ENCODE data around the gene TRAF3IP1.
"Not testable (repeated sequence)": the region's sequence is repeated elsewhere in the genome, so short reads cannot be mapped to it uniquely, and the experiment has no call there.

TRAF3IP1 gene

GRCh38 chr2:238405217-238405555 lies 84.9 kb downstream of the TRAF3IP1 start:
- not testable (repeated sequence) for DNase-seq

GRCh38 chr2:238406221-238406997 lies 86.1 kb downstream of the TRAF3IP1 start:
- no peak for DNase-seq

GRCh38 chr2:238406998-238407285 lies 86.6 kb downstream of the TRAF3IP1 start:
- no peak for DNase-seq

GRCh38 chr2:238407566-238407965 lies 87.2 kb downstream of the TRAF3IP1 start:
- no peak for DNase-seq

- no peak for DNase-seq
These were observed 88.5 kb downstream of the TRAF3IP1 start for GRCh38 chr2:238408615-238409340.

GRCh38 chr2:238409341-238410199 lies 89.3 kb downstream of the TRAF3IP1 start:
- peak in 1 of 58 donors; percentile 5 for DNase-seq

GRCh38 chr2:238412067-238412767 lies 91.9 kb downstream of the TRAF3IP1 start:
- no peak for DNase-seq

GRCh38 chr2:238413368-238413767 lies 93.0 kb downstream of the TRAF3IP1 start:
- DNase-seq, result no peak

GRCh38 chr2:238415036-238415764 lies 94.9 kb downstream of the TRAF3IP1 start:
- DNase-seq, result no peak

- DNase-seq, result no peak
These were observed 95.6 kb downstream of the TRAF3IP1 start for GRCh38 chr2:238415893-238416292.

GRCh38 chr2:238418196-238418998 lies 98.1 kb downstream of the TRAF3IP1 start:
- no peak for DNase-seq

- DNase-seq, result no peak
These were observed 98.8 kb downstream of the TRAF3IP1 start for GRCh38 chr2:238418999-238419546.

GRCh38 chr2:238420442-238420841 lies 100.1 kb downstream of the TRAF3IP1 start:
- no peak for DNase-seq

- no peak for DNase-seq
These were observed 100.8 kb downstream of the TRAF3IP1 start for GRCh38 chr2:238420878-238421694.

- DNase-seq, result no peak
These were observed 101.3 kb downstream of the TRAF3IP1 start for GRCh38 chr2:238421695-238422035.

GRCh38 chr2:238422285-238422684 lies 102.0 kb downstream of the TRAF3IP1 start:
- no peak for DNase-seq

GRCh38 chr2:238422940-238423339 lies 102.6 kb downstream of the TRAF3IP1 start:
- DNase-seq, result no peak

GRCh38 chr2:238423561-238424312 lies 103.4 kb downstream of the TRAF3IP1 start:
- no peak for DNase-seq

Measured in anterior cingulate cortex (tissue), 58 donors.